ENCODE data around the gene ENOX2. TPM values are rescaled to one million over a fixed set of nuclear protein-coding genes. Genes with fewer than 3 reads are reported as not detected.
A peak's percentile ranks its signal among the peaks of the same experiment; 100 is the strongest.

The ENOX2 gene
- total and polyA plus RNA-seq, 2 of the 13 experiments (the other 11 are each of a cell fraction or from before 2014, with no cell fraction given): 5.9 to 8.5 TPM

DNA sequence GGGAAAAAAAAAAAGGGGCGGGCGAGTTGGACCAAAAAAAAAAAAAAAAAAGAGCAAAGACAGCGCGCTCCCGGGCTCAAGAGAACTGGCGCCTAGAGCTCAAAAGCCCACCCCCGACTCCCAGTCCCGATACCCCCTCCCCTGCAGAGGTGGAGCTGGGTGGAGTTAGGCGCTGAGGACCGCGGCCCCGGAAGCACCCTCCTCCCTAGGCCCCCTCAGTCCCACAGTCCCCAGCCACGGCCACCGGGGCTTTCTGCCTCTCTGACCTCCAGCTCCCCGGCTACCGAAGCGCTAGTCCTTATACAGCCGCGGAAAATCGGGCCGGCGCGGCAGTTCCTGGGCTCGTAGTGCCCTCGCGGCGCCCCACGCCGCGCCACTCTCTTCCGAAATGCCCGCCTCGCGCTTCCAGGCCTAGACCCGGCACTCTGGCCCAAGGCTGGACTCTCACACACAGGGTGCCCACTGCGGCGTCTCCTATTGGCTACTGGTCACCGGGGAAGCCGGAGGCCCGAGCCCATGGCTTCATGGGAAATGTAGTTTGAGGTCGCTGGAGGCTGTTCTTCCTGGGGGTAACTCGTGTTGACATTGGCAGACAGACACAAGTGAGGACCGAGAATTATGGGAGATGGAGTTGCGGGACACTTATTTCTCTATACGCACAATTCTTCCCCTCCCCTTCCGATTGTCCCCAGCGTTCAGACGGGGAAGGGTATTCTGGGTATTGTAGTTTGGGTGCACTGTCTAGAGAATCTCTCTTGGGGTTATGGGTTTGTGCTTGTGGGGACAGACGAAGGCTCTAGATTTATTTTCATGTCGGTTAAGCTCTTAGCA, at the start of gene ENOX2 (continued):
- TF ChIP-seq, protein P1, sequence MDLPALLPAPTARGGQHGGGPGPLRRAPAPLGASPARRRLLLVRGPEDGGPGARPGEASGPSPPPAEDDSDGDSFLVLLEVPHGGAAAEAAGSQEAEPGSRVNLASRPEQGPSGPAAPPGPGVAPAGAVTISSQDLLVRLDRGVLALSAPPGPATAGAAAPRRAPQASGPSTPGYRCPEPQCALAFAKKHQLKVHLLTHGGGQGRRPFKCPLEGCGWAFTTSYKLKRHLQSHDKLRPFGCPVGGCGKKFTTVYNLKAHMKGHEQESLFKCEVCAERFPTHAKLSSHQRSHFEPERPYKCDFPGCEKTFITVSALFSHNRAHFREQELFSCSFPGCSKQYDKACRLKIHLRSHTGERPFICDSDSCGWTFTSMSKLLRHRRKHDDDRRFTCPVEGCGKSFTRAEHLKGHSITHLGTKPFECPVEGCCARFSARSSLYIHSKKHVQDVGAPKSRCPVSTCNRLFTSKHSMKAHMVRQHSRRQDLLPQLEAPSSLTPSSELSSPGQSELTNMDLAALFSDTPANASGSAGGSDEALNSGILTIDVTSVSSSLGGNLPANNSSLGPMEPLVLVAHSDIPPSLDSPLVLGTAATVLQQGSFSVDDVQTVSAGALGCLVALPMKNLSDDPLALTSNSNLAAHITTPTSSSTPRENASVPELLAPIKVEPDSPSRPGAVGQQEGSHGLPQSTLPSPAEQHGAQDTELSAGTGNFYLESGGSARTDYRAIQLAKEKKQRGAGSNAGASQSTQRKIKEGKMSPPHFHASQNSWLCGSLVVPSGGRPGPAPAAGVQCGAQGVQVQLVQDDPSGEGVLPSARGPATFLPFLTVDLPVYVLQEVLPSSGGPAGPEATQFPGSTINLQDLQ (CRISPR knock-in tag; IDR thresholded peaks at IDR 0.05): no peak
- TF ChIP-seq, protein P2, sequence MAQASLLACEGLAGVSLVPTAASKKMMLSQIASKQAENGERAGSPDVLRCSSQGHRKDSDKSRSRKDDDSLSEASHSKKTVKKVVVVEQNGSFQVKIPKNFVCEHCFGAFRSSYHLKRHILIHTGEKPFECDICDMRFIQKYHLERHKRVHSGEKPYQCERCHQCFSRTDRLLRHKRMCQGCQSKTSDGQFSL (CRISPR knock-in tag; IDR thresholded peaks at IDR 0.05): no peak
- no peak for TF ChIP-seq KLF12 (CRISPR knock-in tag; IDR thresholded peaks at IDR 0.05; ENCODE audit: borderline replicate concordance)
- peak; percentile 84 for TF ChIP-seq ELF1 (CRISPR knock-in tag; IDR thresholded peaks at IDR 0.05)
- no peak for TF ChIP-seq CEBPB (IDR thresholded peaks at IDR 0.05; ENCODE audit: borderline replicate concordance, low read depth, low read length)
- no peak for TF ChIP-seq ZNF792 (CRISPR knock-in tag; IDR thresholded peaks at IDR 0.05)
- TF ChIP-seq, protein P3, sequence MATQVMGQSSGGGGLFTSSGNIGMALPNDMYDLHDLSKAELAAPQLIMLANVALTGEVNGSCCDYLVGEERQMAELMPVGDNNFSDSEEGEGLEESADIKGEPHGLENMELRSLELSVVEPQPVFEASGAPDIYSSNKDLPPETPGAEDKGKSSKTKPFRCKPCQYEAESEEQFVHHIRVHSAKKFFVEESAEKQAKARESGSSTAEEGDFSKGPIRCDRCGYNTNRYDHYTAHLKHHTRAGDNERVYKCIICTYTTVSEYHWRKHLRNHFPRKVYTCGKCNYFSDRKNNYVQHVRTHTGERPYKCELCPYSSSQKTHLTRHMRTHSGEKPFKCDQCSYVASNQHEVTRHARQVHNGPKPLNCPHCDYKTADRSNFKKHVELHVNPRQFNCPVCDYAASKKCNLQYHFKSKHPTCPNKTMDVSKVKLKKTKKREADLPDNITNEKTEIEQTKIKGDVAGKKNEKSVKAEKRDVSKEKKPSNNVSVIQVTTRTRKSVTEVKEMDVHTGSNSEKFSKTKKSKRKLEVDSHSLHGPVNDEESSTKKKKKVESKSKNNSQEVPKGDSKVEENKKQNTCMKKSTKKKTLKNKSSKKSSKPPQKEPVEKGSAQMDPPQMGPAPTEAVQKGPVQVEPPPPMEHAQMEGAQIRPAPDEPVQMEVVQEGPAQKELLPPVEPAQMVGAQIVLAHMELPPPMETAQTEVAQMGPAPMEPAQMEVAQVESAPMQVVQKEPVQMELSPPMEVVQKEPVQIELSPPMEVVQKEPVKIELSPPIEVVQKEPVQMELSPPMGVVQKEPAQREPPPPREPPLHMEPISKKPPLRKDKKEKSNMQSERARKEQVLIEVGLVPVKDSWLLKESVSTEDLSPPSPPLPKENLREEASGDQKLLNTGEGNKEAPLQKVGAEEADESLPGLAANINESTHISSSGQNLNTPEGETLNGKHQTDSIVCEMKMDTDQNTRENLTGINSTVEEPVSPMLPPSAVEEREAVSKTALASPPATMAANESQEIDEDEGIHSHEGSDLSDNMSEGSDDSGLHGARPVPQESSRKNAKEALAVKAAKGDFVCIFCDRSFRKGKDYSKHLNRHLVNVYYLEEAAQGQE (IDR thresholded peaks at IDR 0.05; ENCODE audit: borderline replicate concordance in 1 of 2, low read depth in 1 of 2, low read length in 2 of 2): no peak
- TF ChIP-seq ZZZ3 (CRISPR knock-in tag; IDR thresholded peaks at IDR 0.05; ENCODE audit: borderline replicate concordance): no peak
- no peak for TF ChIP-seq ZNF709 (CRISPR knock-in tag; IDR thresholded peaks at IDR 0.05)
- TF ChIP-seq RNF2 (conservative IDR thresholded peaks at IDR 0.05; ENCODE audit: low read depth): 0 out of 2 replicates have a peak, but pooled peaks have one; percentile 38
- no peak for TF ChIP-seq ZSCAN29 (CRISPR knock-in tag; conservative IDR thresholded peaks at IDR 0.05)
- 0 out of 2 replicates have a peak, but pooled peaks have one; percentile 41 for TF ChIP-seq TMF1 (CRISPR knock-in tag; IDR thresholded peaks at IDR 0.05; ENCODE audit: low read depth)
- peak; percentile 69 for TF ChIP-seq YEATS4 (CRISPR knock-in tag; IDR thresholded peaks at IDR 0.05; ENCODE audit: borderline replicate concordance)
- TF ChIP-seq, protein P4, sequence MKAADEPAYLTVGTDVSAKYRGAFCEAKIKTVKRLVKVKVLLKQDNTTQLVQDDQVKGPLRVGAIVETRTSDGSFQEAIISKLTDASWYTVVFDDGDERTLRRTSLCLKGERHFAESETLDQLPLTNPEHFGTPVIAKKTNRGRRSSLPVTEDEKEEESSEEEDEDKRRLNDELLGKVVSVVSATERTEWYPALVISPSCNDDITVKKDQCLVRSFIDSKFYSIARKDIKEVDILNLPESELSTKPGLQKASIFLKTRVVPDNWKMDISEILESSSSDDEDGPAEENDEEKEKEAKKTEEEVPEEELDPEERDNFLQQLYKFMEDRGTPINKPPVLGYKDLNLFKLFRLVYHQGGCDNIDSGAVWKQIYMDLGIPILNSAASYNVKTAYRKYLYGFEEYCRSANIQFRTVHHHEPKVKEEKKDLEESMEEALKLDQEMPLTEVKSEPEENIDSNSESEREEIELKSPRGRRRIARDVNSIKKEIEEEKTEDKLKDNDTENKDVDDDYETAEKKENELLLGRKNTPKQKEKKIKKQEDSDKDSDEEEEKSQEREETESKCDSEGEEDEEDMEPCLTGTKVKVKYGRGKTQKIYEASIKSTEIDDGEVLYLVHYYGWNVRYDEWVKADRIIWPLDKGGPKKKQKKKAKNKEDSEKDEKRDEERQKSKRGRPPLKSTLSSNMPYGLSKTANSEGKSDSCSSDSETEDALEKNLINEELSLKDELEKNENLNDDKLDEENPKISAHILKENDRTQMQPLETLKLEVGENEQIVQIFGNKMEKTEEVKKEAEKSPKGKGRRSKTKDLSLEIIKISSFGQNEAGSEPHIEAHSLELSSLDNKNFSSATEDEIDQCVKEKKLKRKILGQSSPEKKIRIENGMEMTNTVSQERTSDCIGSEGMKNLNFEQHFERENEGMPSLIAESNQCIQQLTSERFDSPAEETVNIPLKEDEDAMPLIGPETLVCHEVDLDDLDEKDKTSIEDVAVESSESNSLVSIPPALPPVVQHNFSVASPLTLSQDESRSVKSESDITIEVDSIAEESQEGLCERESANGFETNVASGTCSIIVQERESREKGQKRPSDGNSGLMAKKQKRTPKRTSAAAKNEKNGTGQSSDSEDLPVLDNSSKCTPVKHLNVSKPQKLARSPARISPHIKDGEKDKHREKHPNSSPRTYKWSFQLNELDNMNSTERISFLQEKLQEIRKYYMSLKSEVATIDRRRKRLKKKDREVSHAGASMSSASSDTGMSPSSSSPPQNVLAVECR (CRISPR knock-in tag; IDR thresholded peaks at IDR 0.05; ENCODE audit: borderline replicate concordance): peak; percentile 48; the same call in 1 of the 2 replicates
- TF ChIP-seq, protein P5, sequence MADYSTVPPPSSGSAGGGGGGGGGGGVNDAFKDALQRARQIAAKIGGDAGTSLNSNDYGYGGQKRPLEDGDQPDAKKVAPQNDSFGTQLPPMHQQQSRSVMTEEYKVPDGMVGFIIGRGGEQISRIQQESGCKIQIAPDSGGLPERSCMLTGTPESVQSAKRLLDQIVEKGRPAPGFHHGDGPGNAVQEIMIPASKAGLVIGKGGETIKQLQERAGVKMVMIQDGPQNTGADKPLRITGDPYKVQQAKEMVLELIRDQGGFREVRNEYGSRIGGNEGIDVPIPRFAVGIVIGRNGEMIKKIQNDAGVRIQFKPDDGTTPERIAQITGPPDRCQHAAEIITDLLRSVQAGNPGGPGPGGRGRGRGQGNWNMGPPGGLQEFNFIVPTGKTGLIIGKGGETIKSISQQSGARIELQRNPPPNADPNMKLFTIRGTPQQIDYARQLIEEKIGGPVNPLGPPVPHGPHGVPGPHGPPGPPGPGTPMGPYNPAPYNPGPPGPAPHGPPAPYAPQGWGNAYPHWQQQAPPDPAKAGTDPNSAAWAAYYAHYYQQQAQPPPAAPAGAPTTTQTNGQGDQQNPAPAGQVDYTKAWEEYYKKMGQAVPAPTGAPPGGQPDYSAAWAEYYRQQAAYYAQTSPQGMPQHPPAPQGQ (CRISPR knock-in tag; IDR thresholded peaks at IDR 0.05; ENCODE audit: borderline replicate concordance): no peak

Measured in HepG2 (cell line).